Stimulated activated naive CD4-positive, alpha-beta T cell (primary cell): ENCODE results near the gene PRR18.

Experiments used
- DNase-seq, 6 experiments: peaks; one replicate each; lab custom pipeline; 2025; lab: John Stamatoyannopoulos, UW

Gene PRR18

DNA sequence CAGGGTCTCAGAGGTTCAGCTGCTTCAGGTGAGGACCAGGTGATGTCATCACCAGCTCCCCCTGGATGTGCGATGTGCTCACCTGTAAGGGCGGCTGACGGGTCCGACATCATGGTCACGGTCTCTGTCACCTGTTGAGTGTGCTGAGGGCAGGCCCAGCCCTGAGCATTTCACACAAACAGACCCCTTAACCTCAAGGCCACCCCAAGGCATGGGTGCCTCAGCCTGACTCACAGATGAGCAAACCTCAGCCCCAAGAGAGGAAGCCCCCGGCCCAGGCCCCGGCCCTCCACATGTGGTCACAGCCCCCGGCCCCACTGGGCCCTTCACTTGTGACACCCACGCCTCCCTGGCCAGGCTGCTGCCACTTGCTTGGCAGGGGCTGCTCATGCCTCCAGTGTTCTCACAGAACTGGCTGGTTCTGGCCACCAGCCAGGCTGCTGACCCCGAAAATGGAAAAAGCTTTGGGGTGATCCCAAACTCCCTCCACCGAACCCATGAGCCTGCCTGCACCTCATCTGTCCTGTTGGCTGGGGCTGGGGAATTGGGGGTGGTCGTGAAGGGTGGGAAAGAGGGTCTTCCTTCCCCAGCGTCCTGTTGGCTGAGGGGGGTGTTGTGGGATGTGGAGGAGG lies 33.3 kb downstream of the PRR18 start:
- no peak for DNase-seq

DNA sequence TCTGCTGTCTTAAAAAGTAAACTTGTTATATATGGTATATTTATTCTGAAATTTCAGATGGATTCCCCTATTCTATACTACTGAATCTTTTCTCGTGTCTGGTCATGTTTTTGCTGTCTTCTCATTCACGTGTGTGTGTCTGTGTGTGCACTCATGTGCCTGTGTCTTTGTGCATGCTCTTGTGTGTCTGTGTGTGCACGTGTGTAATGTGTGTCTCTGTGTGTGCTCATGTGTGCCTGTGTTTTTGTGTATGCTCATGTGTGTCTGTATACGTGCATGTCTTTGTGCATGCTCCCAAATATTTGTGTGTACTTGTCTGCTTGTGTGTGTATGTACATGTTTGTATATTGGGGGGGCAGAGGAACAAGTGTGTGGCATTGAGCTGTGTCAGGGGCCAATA lies 34.0 kb downstream of the PRR18 start:
- DNase-seq: no peak

DNA sequence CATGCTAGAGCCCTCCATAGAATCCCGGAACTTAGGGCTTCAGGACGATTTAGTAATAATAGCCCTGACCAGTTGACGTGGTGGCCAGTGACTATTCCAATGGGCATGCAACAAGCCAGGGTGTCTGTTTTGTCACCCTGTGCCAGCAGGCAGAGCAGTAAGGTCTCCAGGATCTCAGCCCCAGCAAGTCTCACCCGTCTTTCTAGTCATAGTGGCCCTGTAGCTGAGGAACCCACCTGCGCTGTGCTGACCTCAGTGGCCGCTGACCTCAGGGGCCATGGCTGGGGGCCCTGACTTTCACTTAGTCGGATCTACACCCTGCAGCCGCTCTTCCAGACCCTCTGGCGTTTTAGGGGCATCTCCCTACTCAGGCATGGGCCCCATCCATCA lies 36.8 kb downstream of the PRR18 start:
- no peak for DNase-seq

DNA sequence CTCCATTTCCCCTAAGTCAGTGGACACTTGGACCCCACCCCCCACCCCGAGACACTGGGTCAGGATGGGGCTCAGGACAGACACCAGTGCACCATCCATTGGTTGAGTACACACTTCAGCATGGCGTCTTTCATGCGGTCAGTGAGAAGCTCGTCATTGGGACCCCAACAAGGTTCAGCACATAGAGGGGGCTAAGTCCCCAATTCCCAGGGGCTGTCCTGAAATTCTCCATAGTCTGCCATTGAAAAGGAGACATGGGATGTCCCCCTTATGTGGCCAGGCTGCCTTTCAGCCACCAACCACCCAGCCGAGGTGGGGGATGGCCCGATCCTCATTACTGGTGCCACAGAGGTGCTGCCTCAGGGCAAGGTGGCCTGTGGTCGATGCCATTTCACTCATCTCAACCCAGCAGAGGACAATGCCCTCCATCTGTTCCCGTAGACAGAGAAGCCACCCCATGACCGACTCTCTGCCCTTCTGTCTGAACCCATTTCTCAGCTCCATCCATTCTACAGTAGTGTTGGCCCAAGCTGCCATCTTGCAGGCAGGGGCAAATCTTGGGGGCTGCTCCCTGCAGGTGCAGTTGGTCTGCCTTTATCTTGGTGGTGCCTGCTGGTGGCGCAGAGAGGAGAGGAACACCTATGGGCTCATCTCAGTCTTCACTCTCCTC lies 37.4 kb downstream of the PRR18 start:
- no peak for DNase-seq

DNA sequence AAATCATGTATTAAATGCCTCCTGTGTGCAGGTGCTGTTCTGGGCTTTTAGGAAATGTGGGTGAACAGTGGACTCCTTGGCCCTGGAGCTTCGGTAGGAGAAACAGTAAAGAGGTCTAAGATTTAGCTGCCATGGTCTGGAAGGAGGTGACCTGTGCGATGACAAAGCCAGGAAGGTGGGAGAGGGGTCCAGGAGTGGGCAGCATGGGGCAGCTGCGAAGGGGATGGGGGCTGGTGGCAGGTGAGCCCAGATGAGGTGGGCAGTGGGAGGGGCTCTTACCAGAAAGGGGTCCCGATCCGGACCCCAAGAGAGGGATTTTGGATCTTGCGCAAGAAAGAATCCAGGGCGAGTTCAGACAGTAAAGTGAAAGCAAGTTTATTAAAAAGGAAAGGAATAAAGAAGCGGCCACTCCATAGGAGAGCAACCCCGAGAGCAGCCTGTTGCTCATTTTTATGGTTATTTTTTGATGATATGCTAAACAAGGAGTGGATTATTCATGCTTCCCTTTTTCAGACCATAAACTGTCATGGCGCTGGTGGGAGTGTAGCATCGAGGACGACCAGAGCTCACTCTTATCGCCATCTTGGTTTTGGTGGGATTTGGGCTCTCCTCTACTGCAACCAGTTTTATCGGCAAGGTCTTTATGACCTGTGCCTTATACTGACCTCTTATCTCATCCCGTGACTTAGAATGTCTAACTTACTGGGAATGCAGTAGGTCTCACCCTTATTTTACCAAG lies 38.7 kb downstream of the PRR18 start:
- DNase-seq: no peak

DNA sequence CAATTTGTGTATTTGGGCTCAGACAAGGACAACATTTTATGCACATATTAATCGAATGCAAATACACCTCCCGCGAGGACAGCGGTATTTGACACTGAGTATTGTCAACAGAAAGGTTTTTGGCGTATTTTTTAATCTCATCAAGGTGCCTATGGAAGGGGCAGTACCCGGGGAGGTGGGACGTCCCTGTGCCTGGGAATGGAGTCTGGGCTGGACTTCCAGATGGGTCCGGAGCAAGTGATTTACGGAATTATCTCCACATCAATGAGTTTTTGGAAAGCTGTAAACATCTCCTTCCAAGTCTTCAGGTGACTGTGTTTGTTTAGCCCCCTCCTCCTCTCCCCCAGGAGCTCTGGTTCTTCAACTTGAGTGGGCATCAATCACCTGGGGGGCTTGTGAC lies 39.8 kb downstream of the PRR18 start:
- DNase-seq: no peak

DNA sequence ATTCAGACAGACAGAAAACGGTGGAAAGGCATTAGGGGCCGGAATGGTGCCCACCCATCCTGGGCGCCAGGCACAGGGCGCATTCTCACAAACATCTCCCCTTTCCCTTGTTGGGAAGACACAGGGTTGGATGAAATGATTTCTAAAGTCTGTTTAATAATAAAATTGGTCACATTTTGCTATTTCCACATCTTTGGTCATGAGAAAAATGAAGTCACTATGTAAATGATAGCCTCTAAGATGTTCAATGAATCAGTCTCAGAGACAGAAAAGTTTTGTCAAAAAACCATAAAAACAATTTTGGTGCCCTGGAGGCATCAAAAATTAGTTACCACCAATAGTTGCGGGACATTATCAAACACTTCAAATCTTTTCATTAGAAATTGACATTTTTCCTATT lies 40.7 kb downstream of the PRR18 start:
- no peak for DNase-seq

DNA sequence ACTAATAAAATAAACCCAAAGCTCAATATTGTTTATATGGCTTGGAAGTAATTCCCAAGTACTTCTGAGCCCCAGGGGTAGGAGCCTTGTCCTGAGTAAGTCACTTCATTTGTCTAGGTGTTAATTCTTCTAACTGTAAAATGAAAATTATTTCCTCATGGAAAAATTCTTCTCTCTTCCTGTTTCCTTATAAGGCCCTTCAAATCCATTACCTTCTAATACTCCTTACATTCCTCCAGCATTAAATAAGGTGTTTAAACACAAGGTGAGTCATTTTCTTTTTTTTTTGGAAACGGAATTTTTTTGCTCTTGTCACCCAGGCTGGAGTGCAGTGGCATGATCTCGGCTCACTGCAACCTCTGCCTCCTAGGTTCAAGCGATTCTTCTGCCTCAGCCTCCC lies 41.9 kb downstream of the PRR18 start:
- DNase-seq: no peak

DNA sequence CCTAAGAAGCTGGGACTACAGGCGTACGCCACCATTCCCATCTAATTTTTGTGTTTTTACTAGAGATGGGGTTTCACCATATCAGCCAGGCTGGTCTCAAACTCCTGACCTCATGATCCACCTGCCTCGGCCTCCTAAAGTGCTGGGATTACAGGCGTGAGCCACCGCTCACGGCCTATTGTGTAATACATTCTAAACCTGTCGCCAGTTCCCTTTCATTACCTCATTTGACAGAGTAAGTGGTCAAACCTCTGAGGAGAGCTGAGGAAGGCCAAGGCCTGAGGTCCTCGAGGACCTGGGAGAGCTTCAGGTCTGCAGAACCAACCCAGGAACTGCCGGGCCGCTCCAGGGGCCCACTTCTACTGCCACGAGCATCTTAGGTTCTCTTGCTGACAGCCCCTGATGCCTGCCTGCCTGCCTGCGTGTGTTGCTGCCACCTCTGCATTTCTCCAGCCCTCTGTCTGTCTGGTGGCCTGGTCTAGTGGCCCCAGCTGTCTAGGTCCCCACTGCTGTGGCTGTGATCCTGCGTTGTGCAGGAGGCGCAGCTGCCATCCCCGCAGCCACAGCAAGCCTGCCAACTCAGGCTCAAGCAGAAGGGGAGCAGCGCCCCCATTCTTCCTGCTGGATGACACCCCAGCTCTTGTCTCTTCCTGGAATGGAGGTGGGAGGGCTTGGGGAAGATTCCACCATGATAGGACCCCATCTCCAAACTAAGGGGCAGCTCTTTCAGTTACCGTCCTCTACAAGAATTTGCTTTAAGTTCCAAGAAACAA lies 45.3 kb downstream of the PRR18 start:
- no peak for DNase-seq

DNA sequence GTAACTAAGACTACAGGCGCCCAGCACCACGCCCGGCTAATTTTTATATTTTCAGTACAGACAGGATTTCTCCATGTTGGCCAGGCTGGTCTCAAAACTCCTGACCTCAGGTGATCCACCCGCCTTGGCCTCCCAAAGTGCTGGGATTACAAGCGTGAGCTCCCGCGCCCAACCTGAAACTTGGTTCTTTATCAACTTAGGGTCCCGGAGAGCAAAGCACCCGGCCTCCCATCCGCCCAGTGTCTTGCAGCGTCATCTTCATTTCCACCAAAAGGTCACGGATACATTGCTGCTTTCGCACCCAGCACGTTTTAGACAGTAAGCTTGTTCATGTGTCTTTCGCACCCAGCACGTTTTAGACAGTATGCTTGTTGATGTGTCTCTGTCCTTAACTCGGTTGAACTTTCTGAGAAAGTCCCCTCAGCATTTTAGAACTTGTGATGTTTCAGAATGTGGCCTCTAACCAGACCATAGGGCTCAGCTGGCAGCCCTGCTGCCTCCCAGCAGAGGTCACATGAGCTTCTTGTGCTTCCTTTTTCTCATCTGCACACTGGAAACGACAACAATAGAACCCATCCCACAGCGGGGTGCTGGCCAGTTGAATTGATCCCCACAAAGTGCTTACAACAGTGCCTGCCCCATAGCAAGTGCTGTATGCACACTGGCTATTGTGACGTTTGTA lies 48.8 kb downstream of the PRR18 start:
- no peak for DNase-seq

DNA sequence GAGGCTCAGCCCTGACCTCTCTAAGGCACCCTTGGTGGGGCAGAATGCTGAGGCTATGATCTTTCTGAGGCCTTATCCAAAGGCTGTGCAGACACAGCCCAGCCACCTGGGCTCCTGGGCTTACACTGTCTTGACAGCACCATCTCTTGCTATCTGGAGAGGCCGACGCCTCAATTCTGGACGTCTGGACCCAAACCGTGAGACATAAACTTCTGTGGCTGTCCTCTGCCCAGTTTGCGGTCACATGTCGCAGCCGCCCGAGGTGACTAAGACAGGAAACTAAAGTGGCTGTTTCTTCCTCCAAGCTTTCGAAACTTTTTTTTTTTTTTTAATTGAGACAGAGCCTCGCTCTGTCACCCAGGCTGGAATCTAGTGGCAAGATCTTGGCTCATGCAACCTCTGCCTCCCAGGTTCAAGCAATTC lies 49.3 kb downstream of the PRR18 start:
- DNase-seq: peak in 1 of 6 experiments; percentile 3

DNA sequence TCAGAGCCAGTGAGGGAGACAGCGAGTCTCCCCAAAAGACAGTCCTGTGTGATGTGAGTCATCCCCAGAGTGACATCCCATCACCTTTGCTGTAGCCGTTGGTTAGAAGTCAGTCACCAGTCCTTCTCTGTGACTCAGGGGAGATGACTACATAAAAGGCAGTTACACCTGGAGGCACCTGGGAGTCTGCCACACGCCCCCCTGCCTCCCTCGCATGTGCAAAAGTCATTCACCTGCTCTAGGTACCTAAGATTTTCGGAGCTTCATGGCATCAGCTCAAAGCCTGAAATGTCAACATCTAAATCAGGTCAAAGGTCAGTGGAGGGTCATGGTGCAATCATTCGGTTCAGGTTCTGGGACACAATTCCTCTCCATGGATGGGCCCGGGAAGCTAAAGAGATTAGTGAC lies 50.3 kb downstream of the PRR18 start:
- no peak for DNase-seq
